SKM-1 treated with dmso at 0.1 percent for 144 hours (cell line): Measurements from ENCODE around the gene NDUFA6.
"Not testable (repeated sequence)": the region's sequence is repeated elsewhere in the genome, so short reads cannot be mapped to it uniquely, and the experiment has no call there.

Experiments
- DNase-seq: peaks from one replicate; lab custom pipeline; 2025; ENCODE audit not compliant: unreplicated experiment; lab: John Stamatoyannopoulos, UW

NDUFA6 gene

GRCh38 chr22:42114721-42115120, 24.1 kb upstream of the NDUFA6 start:
- DNase-seq, result peak; percentile 64

- not testable (repeated sequence) for DNase-seq
These were observed 22.2 kb upstream of the NDUFA6 start for GRCh38 chr22:42112793-42113192.

- no peak for DNase-seq
These were observed 21.2 kb upstream of the NDUFA6 start for GRCh38 chr22:42111798-42112197.

GRCh38 chr22:42108848-42109247, 18.3 kb upstream of the NDUFA6 start:
- no peak for DNase-seq

- not testable (repeated sequence) for DNase-seq
These were observed 13.8 kb upstream of the NDUFA6 start for GRCh38 chr22:42104332-42104860.

- DNase-seq, result no peak
These were observed 10.6 kb upstream of the NDUFA6 start for GRCh38 chr22:42101199-42101598.

DNA sequence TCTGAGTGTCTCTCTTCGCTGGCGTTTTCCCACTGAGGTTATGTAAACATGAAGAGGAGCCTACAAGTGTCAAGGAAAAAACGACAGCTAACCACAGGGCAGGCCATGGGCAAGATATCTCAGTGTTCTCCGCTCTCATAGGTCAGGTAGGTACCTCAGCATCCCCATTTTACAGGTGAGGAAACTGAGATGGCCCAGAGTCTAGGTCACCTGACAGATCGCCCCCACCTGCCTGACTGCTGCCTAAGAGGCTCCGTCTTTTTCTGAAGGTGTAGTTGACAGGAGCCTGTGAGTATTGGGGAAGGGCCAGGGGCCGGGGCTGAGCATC, 847 bp upstream of the NDUFA6 start:
- no peak for DNase-seq

DNA sequence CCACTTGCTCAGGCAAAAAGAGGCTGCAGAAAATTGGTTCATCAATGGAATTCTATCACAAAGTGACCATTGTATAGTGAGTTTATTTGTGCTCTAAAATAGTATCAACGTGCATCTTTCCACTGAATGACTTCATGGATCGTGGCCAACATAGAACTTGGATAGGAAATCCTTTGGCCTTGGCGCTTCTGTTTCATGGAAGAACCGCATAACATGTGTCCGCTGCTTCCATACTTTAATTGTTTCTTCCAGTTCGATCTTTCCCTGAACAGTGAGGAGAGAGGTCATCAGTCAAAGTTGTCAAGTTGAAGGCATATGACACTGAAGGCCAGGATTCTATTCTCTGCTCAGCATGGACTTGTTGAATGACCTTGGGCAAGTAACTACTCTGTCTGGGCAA, 4.5 kb downstream of the NDUFA6 start:
- DNase-seq, result no peak

- no peak for DNase-seq
These were observed 5.7 kb downstream of the NDUFA6 start for GRCh38 chr22:42084874-42085273.

DNA sequence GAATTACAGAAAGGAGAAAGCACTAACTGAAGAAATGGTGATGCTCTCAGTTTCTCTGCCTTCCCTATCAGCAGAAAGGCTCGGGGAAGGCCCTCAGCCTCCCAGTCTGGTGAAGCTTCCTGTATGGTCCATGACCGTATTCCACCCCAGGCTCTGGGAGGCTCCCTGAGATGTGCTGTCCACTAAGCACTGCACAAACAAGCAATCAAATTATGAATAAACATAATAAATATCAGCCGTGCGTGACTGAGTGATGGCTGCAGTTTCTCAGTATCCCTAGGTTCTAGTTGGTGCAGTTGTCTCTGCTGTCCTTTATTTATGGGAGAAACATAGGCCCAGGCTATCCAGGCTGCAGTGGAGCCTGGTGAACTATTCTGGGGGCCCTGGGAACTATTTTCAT, 7.5 kb downstream of the NDUFA6 start:
- no peak for DNase-seq

DNA sequence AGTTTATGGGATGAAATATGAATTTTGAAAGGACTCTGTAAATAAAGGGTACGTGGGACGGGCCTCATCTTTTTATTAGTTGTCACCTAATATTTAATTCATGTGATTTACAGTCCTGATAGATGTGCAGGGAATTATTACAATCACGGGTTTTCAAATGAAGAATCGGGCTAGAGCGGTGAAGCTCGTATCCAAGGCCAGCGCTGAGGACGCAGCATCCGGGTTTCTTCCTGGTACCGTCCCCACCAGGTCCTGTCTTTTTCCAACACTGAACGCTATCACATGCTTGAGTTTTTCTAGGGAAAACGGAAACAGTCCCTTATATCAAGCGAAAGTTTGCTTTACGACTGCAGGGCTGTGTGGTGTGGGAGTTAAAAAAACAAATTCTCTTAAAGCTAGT, 10.3 kb downstream of the NDUFA6 start:
- DNase-seq, result no peak

GRCh38 chr22:42079319-42080251, 11.0 kb downstream of the NDUFA6 start, which contains the start of gene SMDT1:
Gene SMDT1, plus strand, starts transcription at chr22:42079700. Its CDS starts 69 bp downstream, at chr22:42079769.
- DNase-seq, result peak; percentile 95

DNA sequence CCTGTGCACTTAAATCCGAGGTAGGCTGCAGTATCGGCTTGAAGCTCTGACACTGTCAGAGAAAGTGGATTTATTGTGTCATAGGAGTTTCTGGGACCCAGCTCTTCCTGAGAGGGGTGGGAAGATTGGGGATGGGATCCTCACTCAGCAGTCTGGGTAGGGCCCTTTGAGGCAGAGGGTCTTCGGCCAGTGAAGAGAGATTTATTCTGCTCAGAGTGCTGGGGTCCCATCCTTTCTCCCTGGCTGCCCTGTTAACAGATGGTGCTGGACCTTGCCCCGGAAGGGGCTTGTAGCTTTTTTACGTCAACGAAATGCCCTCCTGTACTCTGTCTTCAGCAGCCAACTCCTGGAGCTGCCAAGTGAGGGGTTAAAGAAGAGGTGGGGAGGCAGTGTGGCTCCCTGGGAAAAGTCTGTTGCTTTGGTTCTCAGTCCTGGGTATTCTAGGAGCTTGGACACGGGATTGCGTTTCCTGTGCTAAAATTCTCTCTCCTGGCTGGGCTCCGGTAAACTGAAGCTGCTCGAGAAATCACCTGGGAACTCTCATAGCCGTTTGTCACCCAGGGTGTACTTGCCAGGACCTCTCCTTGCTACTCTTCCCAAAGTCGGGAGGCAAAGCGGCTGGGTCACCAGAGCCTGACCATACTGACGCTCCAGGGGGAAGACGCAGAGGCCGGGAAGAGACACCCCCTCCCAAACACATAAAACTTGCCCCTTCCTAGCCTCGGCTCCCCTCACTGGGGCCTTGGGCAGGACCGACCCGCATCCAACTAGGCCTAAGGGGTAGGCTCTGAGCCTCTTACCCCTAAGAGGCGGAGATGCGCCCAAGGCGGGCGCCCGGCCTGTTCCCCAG, 11.9 kb downstream of the NDUFA6 start:
- DNase-seq, result no peak

DNA sequence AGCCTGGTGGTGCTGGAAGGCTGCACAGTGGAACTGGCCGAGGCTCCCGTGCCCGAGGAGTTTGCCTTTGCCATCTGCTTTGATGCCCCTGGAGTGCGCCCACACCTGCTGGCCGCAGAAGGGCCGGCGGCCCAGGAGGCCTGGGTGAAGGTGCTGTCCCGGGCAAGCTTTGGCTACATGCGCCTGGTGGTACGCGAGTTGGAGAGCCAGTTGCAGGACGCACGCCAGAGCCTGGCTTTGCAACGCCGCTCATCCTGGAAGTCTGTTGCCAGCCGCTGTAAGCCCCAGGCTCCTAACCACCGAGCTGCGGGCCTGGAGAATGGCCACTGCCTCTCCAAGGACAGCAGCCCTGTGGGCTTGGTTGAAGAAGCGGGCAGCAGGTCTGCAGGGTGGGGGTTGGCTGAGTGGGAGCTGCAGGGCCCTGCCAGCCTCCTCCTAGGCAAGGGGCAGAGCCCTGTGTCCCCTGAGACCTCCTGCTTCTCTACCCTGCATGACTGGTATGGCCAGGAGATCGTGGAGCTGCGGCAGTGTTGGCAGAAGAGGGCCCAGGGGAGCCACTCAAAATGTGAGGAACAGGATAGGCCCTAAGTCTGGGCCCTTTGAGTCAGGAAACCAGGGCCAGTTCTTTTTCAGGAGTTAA, 13.0 kb downstream of the NDUFA6 start:
- no peak for DNase-seq

DNA sequence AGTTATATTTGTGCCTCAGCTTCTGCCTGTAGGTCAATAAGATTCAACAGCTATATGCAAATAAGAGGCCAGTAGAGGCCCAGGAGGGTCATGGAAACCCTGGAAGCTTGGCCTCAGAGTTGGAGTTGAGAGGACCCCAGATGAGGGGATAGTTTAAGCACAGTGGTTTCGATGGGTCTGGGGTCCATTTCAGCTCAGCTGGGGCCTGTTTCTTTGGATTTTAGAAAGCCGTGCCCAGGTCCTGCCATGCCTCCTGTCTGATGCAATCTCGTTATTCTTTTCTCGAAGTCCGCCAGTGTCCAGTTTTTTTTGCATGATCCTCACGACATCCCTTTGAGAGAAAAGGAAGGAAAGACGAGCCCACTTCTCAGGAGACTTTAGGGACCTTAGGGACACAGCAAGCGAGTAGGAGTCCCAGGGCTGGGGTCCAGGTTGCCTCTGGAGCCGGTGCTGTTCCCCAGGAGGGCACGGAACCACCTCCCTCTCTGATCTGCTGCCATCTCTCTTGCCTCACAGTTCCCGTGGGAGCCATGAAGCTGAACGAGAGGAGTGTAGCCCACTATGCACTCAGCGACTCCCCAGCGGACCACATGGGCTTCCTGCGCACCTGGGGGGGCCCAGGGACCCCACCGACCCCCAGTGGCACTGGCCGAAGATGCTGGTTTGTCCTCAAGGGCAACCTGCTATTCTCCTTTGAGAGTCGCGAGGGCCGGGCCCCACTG, 13.6 kb downstream of the NDUFA6 start:
- no peak for DNase-seq

DNA sequence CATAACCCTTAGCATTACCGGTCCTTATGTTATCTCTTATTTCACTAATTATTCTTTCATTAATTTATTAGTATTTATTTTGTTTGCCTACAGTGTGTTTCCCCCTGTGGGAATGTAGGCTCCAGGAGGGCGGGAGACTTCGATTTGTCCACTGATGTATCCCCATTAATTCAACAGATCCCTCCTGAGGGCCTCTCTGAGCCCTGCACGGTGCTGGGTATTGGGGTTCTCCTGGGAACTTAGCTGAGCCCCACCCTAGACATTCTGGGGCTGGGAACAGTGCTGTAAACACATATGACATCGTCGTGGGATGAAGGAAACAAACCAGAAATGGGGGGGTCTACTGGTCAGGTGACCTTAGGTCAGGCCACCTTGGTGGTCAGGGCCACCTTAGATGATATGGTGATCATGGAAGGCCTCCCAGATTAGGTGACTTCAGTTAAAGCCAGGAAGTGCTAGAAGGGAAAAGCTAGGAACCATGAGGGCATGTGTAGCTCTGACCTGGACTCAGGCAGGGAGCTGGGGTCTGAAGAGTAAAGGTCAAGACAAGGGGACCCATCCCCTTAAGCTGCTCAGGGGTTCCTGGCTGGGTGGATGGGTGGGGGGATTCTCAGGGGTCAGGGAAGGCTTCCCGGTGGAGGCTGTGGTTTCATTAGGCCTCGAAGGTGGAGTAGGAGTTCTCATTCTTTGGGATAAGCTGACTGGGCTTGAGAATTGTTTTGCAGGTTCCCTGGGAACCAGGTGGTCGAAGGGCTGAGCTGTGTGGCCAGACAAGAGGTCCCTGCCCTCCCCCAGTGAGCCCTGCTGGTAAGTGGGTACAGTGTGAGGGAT, 15.5 kb downstream of the NDUFA6 start:
- DNase-seq, result no peak

DNA sequence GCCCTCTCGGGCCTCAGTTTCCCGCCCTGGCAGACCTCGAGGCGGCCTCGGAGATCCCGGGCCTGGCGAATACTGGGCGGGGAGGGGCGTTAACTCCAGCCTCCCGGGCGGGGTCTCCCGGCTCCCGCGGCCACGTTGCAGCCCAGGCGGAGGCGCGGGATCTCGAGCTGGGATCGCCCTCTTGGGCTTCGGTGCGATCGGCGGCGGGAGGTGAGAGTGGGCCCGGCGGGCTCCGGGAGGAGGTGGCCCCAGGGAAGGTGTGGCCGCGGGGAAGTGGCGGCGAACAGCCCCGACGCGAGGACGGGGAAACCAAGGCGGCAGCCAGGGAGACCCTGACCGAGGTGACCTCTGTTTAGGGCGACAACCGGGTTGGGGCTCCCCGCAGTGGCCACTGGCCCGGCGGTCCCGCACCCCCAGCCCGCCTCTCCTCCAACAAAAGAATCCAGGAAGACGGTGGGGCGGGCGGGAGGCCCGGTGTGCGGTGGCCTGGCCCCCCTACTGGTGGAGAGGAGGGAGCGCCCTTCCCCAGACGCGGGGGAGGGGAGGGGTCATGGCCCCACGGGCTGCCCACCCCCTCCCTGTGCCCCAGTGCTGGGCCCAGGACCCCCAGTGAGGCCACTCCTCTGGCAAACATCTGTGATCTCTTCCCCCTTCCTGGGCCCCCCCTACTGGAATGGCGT, 16.3 kb downstream of the NDUFA6 start, which contains the start of gene PHETA2:
Gene PHETA2 (plus strand): TSS at position 117 of the 680 bp plus-strand sequence. CDS start 3,046 bp downstream, outside the sequence.
- no peak for DNase-seq

GRCh38 chr22:42073621-42074041, 16.9 kb downstream of the NDUFA6 start:
- DNase-seq, result no peak
